NB4 (cell line): ENCODE results near the gene DMTF1.

Source experiments
- CTCF ChIP-seq: IDR thresholded peaks from one replicate; pipeline ENCODE4 v1.5.1; 2012; ENCODE audit warnings: low read depth, low read length
- MAX ChIP-seq: IDR thresholded peaks from 2 replicates; pipeline ENCODE4 v1.6.1; 2011; ENCODE audit warnings: low read depth, low read length

- TF ChIP-seq CTCF (no peak), MAX (no peak)
Observed at GRCh38 chr7:87144173-87144657, 8.0 kb upstream of the DMTF1 start.
